Naive thymus-derived CD4-positive, alpha-beta T cell (primary cell): ENCODE measurements around the gene SNX21. TPM values are rescaled to one million over a fixed set of nuclear protein-coding genes. Genes with fewer than 3 reads are reported as not detected.
"Not testable (repeated sequence)": the region's sequence is repeated elsewhere in the genome, so short reads cannot be mapped to it uniquely, and the experiment has no call there.

Experiments used
- ATAC-seq: fragments of 150-1000 bp; cut with Tn5 transposase; 2 replicates; pipeline ENCODE4 v1.10.0; 2021; ENCODE audit warnings: mild to moderate bottlenecking, moderate library complexity
- CTCF ChIA-PET: fragments of 350-600 bp; sonication (Branson Sonifier 250); formaldehyde crosslinking; loops from one replicate; lab custom pipeline; 2021; ENCODE audit warnings: antibody characterized with exemption; lab: Charles Lee
- POLR2A ChIA-PET: fragments of 350-600 bp; sonication (Branson Sonifier 250); formaldehyde crosslinking; loops from one replicate; lab custom pipeline; 2021; ENCODE audit warnings: antibody characterized with exemption, inconsistent platforms; lab: Charles Lee
- DNase-seq, 9 donors: peaks; one replicate each; pipeline versions ENCODE4 v3.0.0 to v3.0.0-alpha.2; 2020 to 2022; ENCODE audit warnings: mixed read lengths in 1 of 9
- H3K27ac ChIP-seq: one replicate; pipeline ENCODE4 v1.7.0; 2013; ENCODE audit warnings: mild to moderate bottlenecking, low read depth, low read length, moderate library complexity
- H3K27me3 ChIP-seq, 2 donors: one replicate each; pipeline ENCODE4 v1.7.0; 2013; ENCODE audit warnings: low read length in 2 of 2, mild to moderate bottlenecking in 2 of 2, moderate library complexity in 2 of 2; ENCODE audit not compliant: control insufficient read depth in 2 of 2, insufficient read depth in 2 of 2
- H3K36me3 ChIP-seq, 3 experiments: 1 replicate in 2 of 3; 2 replicates in 1 of 3; pipeline ENCODE4 v1.7.0; 2013; ENCODE audit warnings: low read length in 3 of 3, mild to moderate bottlenecking in 3 of 3, moderate library complexity in 1 of 3; ENCODE audit not compliant: insufficient read depth in 3 of 3, control insufficient read depth in 2 of 3
- H3K4me1 ChIP-seq, 2 donors: one replicate each; pipeline ENCODE4 v1.7.0; 2013; ENCODE audit warnings: low read length in 2 of 2, mild to moderate bottlenecking in 2 of 2, moderate library complexity in 1 of 2; ENCODE audit not compliant: control insufficient read depth in 2 of 2, insufficient read depth in 2 of 2
- H3K4me3 ChIP-seq: 2 replicates; pipeline ENCODE4 v1.7.0; 2013; ENCODE audit warnings: mild to moderate bottlenecking, low read length
- H3K9me3 ChIP-seq, 3 experiments: 1 replicate in 2 of 3; 2 replicates in 1 of 3; pipeline ENCODE4 v1.7.0; 2013; ENCODE audit warnings: low read length in 3 of 3; ENCODE audit not compliant: control insufficient read depth in 2 of 3
- H3K27ac Mint-ChIP-seq, 9 donors: one replicate each; pipeline ENCODE4 v1.8.0; 2020 to 2022; ENCODE audit warnings: mixed read lengths in 9 of 9, mild to moderate bottlenecking in 8 of 9, moderate library complexity in 5 of 9, inconsistent platforms in 2 of 9
- H3K27me3 Mint-ChIP-seq, 5 donors: one replicate each; pipeline ENCODE4 v1.8.0; 2021 to 2022; ENCODE audit warnings: mixed read lengths in 5 of 5, mild to moderate bottlenecking in 1 of 5
- H3K36me3 Mint-ChIP-seq, 5 donors: one replicate each; pipeline ENCODE4 v1.8.0; 2020 to 2022; ENCODE audit warnings: mixed read lengths in 5 of 5, mild to moderate bottlenecking in 3 of 5, inconsistent platforms in 1 of 5
- H3K4me1 Mint-ChIP-seq, 7 donors: one replicate each; pipeline ENCODE4 v1.8.0; 2020 to 2022; ENCODE audit warnings: mixed read lengths in 7 of 7, mild to moderate bottlenecking in 3 of 7, inconsistent platforms in 1 of 7
- H3K4me3 Mint-ChIP-seq, 10 donors: one replicate each; pipeline ENCODE4 v1.8.0; 2020 to 2022; ENCODE audit warnings: mild to moderate bottlenecking in 10 of 10, mixed read lengths in 10 of 10, moderate library complexity in 6 of 10, inconsistent platforms in 2 of 10
- H3K9me3 Mint-ChIP-seq, 11 donors: one replicate each; pipeline ENCODE4 v1.8.0; 2020 to 2022; ENCODE audit warnings: mixed read lengths in 11 of 11, mild to moderate bottlenecking in 4 of 11, inconsistent platforms in 1 of 11, moderate library complexity in 1 of 11
- intact Hi-C, 2 donors: fragments of 100-400 bp; cut with micrococcal nuclease; formaldehyde crosslinking; loops; one replicate each; pipeline ENCODE4 v1.15.1; 2023
- polyA plus RNA-seq, 2 donors: library from polyadenylated mRNA; unstranded; fragments of 300-500 nt; fragmentation: Illumina TruSeq; gene quantifications; one replicate each; pipeline ENCODE4 v1.2.3, GENCODE V29; 2021
- total RNA-seq, 6 experiments: library from RNA in 5 of 6; stranded (reverse) in 5 of 6; gene quantifications; 1 replicate in 5 of 6; 2 replicates in 1 of 6; pipeline ENCODE4 v1.2.3 and lab custom pipeline; 2021 to 2026

The SNX21 gene
- total and polyA plus RNA-seq, 7 experiments from 2014 or later = 0.30 to 4.9 (median 1.1) TPM

- not testable (repeated sequence) for H3K27me3 Mint-ChIP-seq, H3K9me3 ChIP-seq, H3K27me3 ChIP-seq, H3K9me3 Mint-ChIP-seq, ATAC-seq, H3K27ac ChIP-seq, H3K27ac Mint-ChIP-seq, H3K4me1 ChIP-seq, H3K4me3 ChIP-seq, DNase-seq, H3K4me3 Mint-ChIP-seq
- ChIA-PET POLR2A (interaction anchor here (0.8 kb wide), 1 partner anchor 137 kb away, joined by 3 read pairs; no protein-coding TSS in a partner anchor), CTCF (interaction anchor here (2.1 kb wide), 2 partner anchors 14 to 164 kb away, joined by 6 to 8 read pairs; no protein-coding TSS in a partner anchor)
- peaks cover 21 to 49% (median 34%) of the 10 kb centered on the region in 3 experiments for H3K36me3 ChIP-seq
- Mint-ChIP-seq H3K4me1 (peaks cover 10 to 22% (median 15%) of the 10 kb centered on the region in 7 donors), H3K36me3 (peaks cover 4 to 39% (median 19%) of the 10 kb centered on the region in 5 donors)
- intact Hi-C loops = loop anchor here in 1 of 2 donors (5.0 to 10.0 kb wide), 3 partner anchors 94 to 567 kb away; partner anchors contain the start of genes CTSA, NEURL2 and PCIF1
Observed at GRCh38 chr20:45797955-45798354, 35.6 kb upstream of the SNX21 start.

GRCh38 chr20:45798935-45799642 lies 34.5 kb upstream of the SNX21 start:
- H3K9me3 ChIP-seq = no peaks in the 10 kb centered on the region
- ChIA-PET CTCF (interaction anchor here (0.6 to 2.1 kb wide), 10 partner anchors 16 to 461 kb away, joined by 3 to 8 read pairs (median 4); no protein-coding TSS in a partner anchor), POLR2A (interaction anchor here (0.5 to 1.2 kb wide), 3 partner anchors 136 to 733 kb away, joined by 3 to 6 read pairs (median 3); partner anchors contain the start of gene ZNF335)
- H3K9me3 Mint-ChIP-seq = no peaks in the 10 kb centered on the region
- no peaks in the 10 kb centered on the region for H3K27me3 Mint-ChIP-seq
- peaks cover 26 to 55% (median 41%) of the 10 kb centered on the region in 3 experiments for H3K36me3 ChIP-seq
- H3K27ac ChIP-seq = peak overlapping the region; percentile 24
- peak; percentile 25 to 70 (median 58) for DNase-seq
- H3K36me3 Mint-ChIP-seq = peaks cover 8 to 40% (median 23%) of the 10 kb centered on the region in 5 donors
- intact Hi-C loops = loop anchor here (1.0 to 10.0 kb wide), 9 partner anchors 13 to 566 kb away; partner anchors contain the start of genes CTSA (in 2 of the 2), NEURL2 (in 2 of the 2), PCIF1 (in 2 of the 2) and ACOT8 (in 1 of the 2)
- H3K4me1 Mint-ChIP-seq = peaks cover 9 to 21% (median 11%) of the 10 kb centered on the region in 7 donors
- no peak overlapping the region for H3K4me3 ChIP-seq
- no peak overlapping the region for H3K4me3 Mint-ChIP-seq
- H3K27me3 ChIP-seq = no peaks in the 10 kb centered on the region
- ATAC-seq = peak; percentile 96
- peak overlapping the region in 8 of 9 donors; percentile 1 to 92 (median 52) for H3K27ac Mint-ChIP-seq
- H3K4me1 ChIP-seq = peaks cover 4 to 7% of the 10 kb centered on the region in 2 donors

- peaks cover 8 to 11% (median 10%) of the 10 kb centered on the region in 7 donors for H3K4me1 Mint-ChIP-seq
- Histone ChIP-seq H3K36me3 (peaks cover 31 to 62% (median 35%) of the 10 kb centered on the region in 3 experiments), H3K4me3 (no peak overlapping the region), H3K27me3 (no peaks in the 10 kb centered on the region), H3K9me3 (no peaks in the 10 kb centered on the region), H3K4me1 (peaks cover 4 to 7% of the 10 kb centered on the region in 2 donors), H3K27ac (no peak overlapping the region)
- no peak overlapping the region for H3K4me3 Mint-ChIP-seq
- POLR2A ChIA-PET = interaction anchor here (0.5 kb wide), 1 partner anchor 10 kb away, joined by 7 read pairs; no protein-coding TSS in a partner anchor
- CTCF ChIA-PET = interaction anchor here (0.7 kb wide), 1 partner anchor 356 kb away, joined by 4 read pairs; no protein-coding TSS in a partner anchor
- intact Hi-C loops = no loop called here
- DNase-seq (no peak), ATAC-seq (no peak)
- H3K36me3 Mint-ChIP-seq = peaks cover 17 to 37% (median 21%) of the 10 kb centered on the region in 5 donors
- no peak overlapping the region for H3K27ac Mint-ChIP-seq
- H3K9me3 Mint-ChIP-seq = no peaks in the 10 kb centered on the region
- no peaks in the 10 kb centered on the region for H3K27me3 Mint-ChIP-seq
Observed at GRCh38 chr20:45801851-45802250, 31.7 kb upstream of the SNX21 start.

GRCh38 chr20:45810191-45810970 lies 23.2 kb upstream of the SNX21 start:
- H3K27me3 Mint-ChIP-seq = no peaks in the 10 kb centered on the region
- intact Hi-C loops = loop anchor here in 1 of 2 donors (5.0 kb wide), 1 partner anchor 277 kb away; the partner anchor contains the start of gene NCOA5
- ChIA-PET POLR2A (no interaction called here), CTCF (interaction anchor here (0.6 kb wide), 1 partner anchor 161 kb away, joined by 4 read pairs; the partner anchor contains the start of gene ZNF335)
- H3K4me1 Mint-ChIP-seq = peaks cover 3 to 32% (median 16%) of the 10 kb centered on the region in 7 donors
- peaks cover 6 to 36% (median 19%) of the 10 kb centered on the region in 5 donors for H3K36me3 Mint-ChIP-seq
- ATAC-seq (no peak), DNase-seq (no peak)
- Histone ChIP-seq H3K4me1 (peaks cover 0 to 12% of the 10 kb centered on the region in 2 donors), H3K36me3 (peaks cover 3 to 54% (median 8%) of the 10 kb centered on the region in 3 experiments), H3K4me3 (no peak overlapping the region), H3K27ac (no peak overlapping the region), H3K9me3 (no peaks in the 10 kb centered on the region), H3K27me3 (no peaks in the 10 kb centered on the region)
- peak overlapping the region in 3 of 9 donors; percentile 10 to 32 (median 10) for H3K27ac Mint-ChIP-seq
- peak overlapping the region in 2 of 10 donors; percentile 27 to 79 for H3K4me3 Mint-ChIP-seq
- H3K9me3 Mint-ChIP-seq = no peaks in the 10 kb centered on the region

GRCh38 chr20:45812157-45813005 lies 21.2 kb upstream of the SNX21 start, which contains the start of gene UBE2C:
TSS of gene UBE2C (plus strand) at chr20:45812644. CDS start at chr20:45812696, 52 bp downstream.
- CTCF ChIA-PET = no interaction called here
- no peaks in the 10 kb centered on the region for H3K9me3 Mint-ChIP-seq
- peaks cover 3 to 42% (median 16%) of the 10 kb centered on the region in 7 donors for H3K4me1 Mint-ChIP-seq
- peaks cover 0 to 36% (median 0%) of the 10 kb centered on the region in 3 experiments for H3K36me3 ChIP-seq
- H3K4me1 ChIP-seq = peaks cover 0 to 12% of the 10 kb centered on the region in 2 donors
- ATAC-seq = peak; percentile 100
- DNase-seq = peak; percentile 73 to 95 (median 92)
- H3K27ac ChIP-seq = peak within 1 kb of the TSS; percentile 63
- H3K27ac Mint-ChIP-seq = peak within 1 kb of the TSS; percentile 36 to 87 (median 71)
- no peaks in the 10 kb centered on the region for H3K27me3 ChIP-seq
- POLR2A ChIA-PET = interaction anchor here (1.4 kb wide), 1 partner anchor 44 kb away, joined by 4 read pairs; no protein-coding TSS in a partner anchor
- no peaks in the 10 kb centered on the region for H3K27me3 Mint-ChIP-seq
- peaks cover 5 to 39% (median 15%) of the 10 kb centered on the region in 5 donors for H3K36me3 Mint-ChIP-seq
- H3K9me3 ChIP-seq = no peaks in the 10 kb centered on the region
- peak within 1 kb of the TSS; percentile 52 for H3K4me3 ChIP-seq
- H3K4me3 Mint-ChIP-seq = peak within 1 kb of the TSS; percentile 79 to 96 (median 84)
- intact Hi-C loops = loop anchor here (1.0 to 5.0 kb wide), 10 partner anchors 13 to 275 kb away; partner anchors contain the start of genes ACOT8 (in 2 of the 2), CTSA (in 2 of the 2), DNTTIP1 (in 2 of the 2) and NEURL2 (in 2 of the 2)
